ENCODE results near the gene APPBP2.
A peak's percentile ranks its signal among the peaks of the same experiment; 100 is the strongest.
"Not testable (repeated sequence)": the region's sequence is repeated elsewhere in the genome, so short reads cannot be mapped to it uniquely, and the experiment has no call there.

Gene APPBP2

GRCh38 chr17:60428491-60428890, 97.6 kb downstream of the APPBP2 start:
- DNase-seq, result not testable (repeated sequence)

GRCh38 chr17:60426596-60426995, 99.4 kb downstream of the APPBP2 start:
- DNase-seq, result no peak

GRCh38 chr17:60425626-60426025, 100.4 kb downstream of the APPBP2 start:
- no peak for DNase-seq

- no peak for DNase-seq
Observed at GRCh38 chr17:60423865-60424264, 102.2 kb downstream of the APPBP2 start.

GRCh38 chr17:60422162-60422665, 103.8 kb downstream of the APPBP2 start, which contains the start of gene CHCT1:
CHCT1 (plus strand) TSS chr17:60422489; CDS start chr17:60422593, 104 bp downstream.
- no peak for DNase-seq

- peak; percentile 79 for DNase-seq
Observed at GRCh38 chr17:60421273-60422161, 104.5 kb downstream of the APPBP2 start.

GRCh38 chr17:60419875-60420274, 106.2 kb downstream of the APPBP2 start:
- not testable (repeated sequence) for DNase-seq

- DNase-seq, result not testable (repeated sequence)
Observed at GRCh38 chr17:60419003-60419402, 107.0 kb downstream of the APPBP2 start.

GRCh38 chr17:60416368-60416925, 109.6 kb downstream of the APPBP2 start:
- no peak for DNase-seq

GRCh38 chr17:60415146-60415545, 110.9 kb downstream of the APPBP2 start:
- DNase-seq, result no peak

- DNase-seq, result no peak
Observed at GRCh38 chr17:60412701-60413100, 113.3 kb downstream of the APPBP2 start.

- DNase-seq, result no peak
Observed at GRCh38 chr17:60410001-60410400, 116.0 kb downstream of the APPBP2 start.

GRCh38 chr17:60406887-60407286, 119.2 kb downstream of the APPBP2 start:
- no peak for DNase-seq

- DNase-seq, result no peak
Observed at GRCh38 chr17:60403962-60404361, 122.1 kb downstream of the APPBP2 start.

- no peak for DNase-seq
Observed at GRCh38 chr17:60403523-60403810, 122.6 kb downstream of the APPBP2 start.

GRCh38 chr17:60401819-60402218, 124.2 kb downstream of the APPBP2 start:
- DNase-seq, result no peak

GRCh38 chr17:60398227-60398959, 127.6 kb downstream of the APPBP2 start:
- no peak for DNase-seq

GRCh38 chr17:60396412-60396811, 129.6 kb downstream of the APPBP2 start:
- no peak for DNase-seq

GRCh38 chr17:60395508-60396065, 130.5 kb downstream of the APPBP2 start:
- no peak for DNase-seq

- no peak for DNase-seq
Observed at GRCh38 chr17:60393840-60394723, 132.0 kb downstream of the APPBP2 start.

Measured in stimulated activated CD4-positive, alpha-beta T cell treated with anti-CD3 and anti-CD28 coated beads, Interleukin-4, amount 100 ng/mL, for 1 hour (primary cell).